ENCODE measurements around the gene TBK1. TPM values are rescaled to one million over a fixed set of nuclear protein-coding genes. Genes with fewer than 3 reads are reported as not detected.
"Not testable (repeated sequence)": the region's sequence is repeated elsewhere in the genome, so short reads cannot be mapped to it uniquely, and the experiment has no call there.

Gene TBK1
- total and polyA plus RNA-seq, 10 donors, result 13.9 to 55.2 (median 34.9) TPM

- DNase-seq, result no peak
- no peaks in the 10 kb centered on the region for H3K9me3 ChIP-seq
- no peaks in the 10 kb centered on the region for H3K4me1 ChIP-seq
- 73 to 88% (median 84%) methylated on average over 10 of the region's 10 CpGs for WGBS, 5 donors
- no peaks in the 10 kb centered on the region for H3K27me3 ChIP-seq (replicated peaks in 1 of 7)
- H3K4me3 ChIP-seq, result no peak overlapping the region
- H3K36me3 ChIP-seq, result no peaks in the 10 kb centered on the region
- intact Hi-C loops (cut with DNase I; ENCODE audit: low total_unique reads), result no loop called here
- H3K27ac ChIP-seq, result no peak overlapping the region
- TF ChIP-seq POLR2A (IDR thresholded peaks at IDR 0.05), result no peak
- no peak for TF ChIP-seq CTCF (IDR thresholded peaks at IDR 0.05 in 8 of 11, conservative IDR thresholded peaks at IDR 0.05 in 3 of 11)
- no peak for TF ChIP-seq POLR2AphosphoS5 (IDR thresholded peaks at IDR 0.05)
Observed at GRCh38 chr12:64531665-64532334, 79.9 kb downstream of the TBK1 start.

- intact Hi-C loops (cut with DNase I; ENCODE audit: low total_unique reads), result no loop called here
- TF ChIP-seq CTCF (IDR thresholded peaks at IDR 0.05 in 8 of 11, conservative IDR thresholded peaks at IDR 0.05 in 3 of 11), result no peak
- no peak for TF ChIP-seq POLR2A (IDR thresholded peaks at IDR 0.05)
- no peak overlapping the region for H3K27ac ChIP-seq
- 91 to 97% (median 95%) methylated on average over 11 of the region's 11 CpGs for WGBS, 5 donors
- no peaks in the 10 kb centered on the region for H3K9me3 ChIP-seq
- no peak for DNase-seq
- no peak overlapping the region for H3K4me3 ChIP-seq
- no peaks in the 10 kb centered on the region for H3K27me3 ChIP-seq (replicated peaks in 1 of 7)
- no peaks in the 10 kb centered on the region for H3K4me1 ChIP-seq
- H3K36me3 ChIP-seq, result no peaks in the 10 kb centered on the region
Observed at GRCh38 chr12:64532734-64533351, 80.9 kb downstream of the TBK1 start.

DNA sequence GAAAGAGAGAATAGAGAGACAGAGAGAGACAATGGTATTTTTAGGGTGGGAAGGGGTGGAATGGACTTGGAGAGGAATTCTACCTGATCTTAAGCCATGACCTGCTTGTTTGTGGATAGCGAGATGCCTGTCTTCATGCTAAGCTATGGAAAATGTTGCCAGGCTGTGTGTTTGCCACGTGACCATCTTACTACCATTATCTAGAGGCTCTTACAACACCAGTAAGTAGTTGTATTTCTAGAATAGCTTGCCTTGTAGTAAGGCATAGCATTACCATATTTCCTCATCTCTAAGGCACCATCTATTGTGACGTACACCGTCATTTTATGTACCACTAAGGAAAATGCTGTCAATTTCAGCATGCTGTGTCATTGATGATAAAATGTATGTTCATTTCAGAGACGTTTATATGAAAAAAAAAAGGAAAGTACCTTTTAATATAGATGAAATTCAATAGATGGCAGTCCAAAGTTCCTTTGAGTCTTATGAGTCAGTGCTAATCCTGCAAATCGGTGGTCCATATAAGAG is 82.8 kb downstream of the TBK1 start:
- H3K27ac ChIP-seq, result no peak overlapping the region
- no peaks in the 10 kb centered on the region for H3K27me3 ChIP-seq (replicated peaks in 1 of 7)
- no peak for DNase-seq
- H3K4me1 ChIP-seq, result no peaks in the 10 kb centered on the region
- intact Hi-C loops (cut with DNase I; ENCODE audit: low total_unique reads), result no loop called here
- no peaks in the 10 kb centered on the region for H3K36me3 ChIP-seq
- WGBS, 5 donors, result 74 to 90% (median 80%) methylated on average over 6 of the region's 6 CpGs
- no peak overlapping the region for H3K4me3 ChIP-seq
- TF ChIP-seq POLR2A (IDR thresholded peaks at IDR 0.05) (no peak), POLR2AphosphoS5 (IDR thresholded peaks at IDR 0.05) (no peak), CTCF (IDR thresholded peaks at IDR 0.05 in 8 of 11, conservative IDR thresholded peaks at IDR 0.05 in 3 of 11) (no peak)
- no peaks in the 10 kb centered on the region for H3K9me3 ChIP-seq

GRCh38 chr12:64538121-64538520 is 86.2 kb downstream of the TBK1 start:
- Histone ChIP-seq H3K36me3 (no peaks in the 10 kb centered on the region), H3K27ac (no peak overlapping the region), H3K27me3 (replicated peaks in 1 of 7) (peaks cover 0 to 12% (median 0%) of the 10 kb centered on the region in 7 donors), H3K4me1 (no peaks in the 10 kb centered on the region), H3K4me3 (no peak overlapping the region), H3K9me3 (no peaks in the 10 kb centered on the region)
- TF ChIP-seq POLR2A (IDR thresholded peaks at IDR 0.05) (no peak), POLR2AphosphoS5 (IDR thresholded peaks at IDR 0.05) (no peak), CTCF (IDR thresholded peaks at IDR 0.05 in 8 of 11, conservative IDR thresholded peaks at IDR 0.05 in 3 of 11) (no peak)
- intact Hi-C loops (cut with DNase I; ENCODE audit: low total_unique reads), result no loop called here
- no peak for DNase-seq
- 64 to 85% (median 80%) methylated on average over 4 of the region's 4 CpGs for WGBS, 5 donors

GRCh38 chr12:64542409-64543047 is 90.6 kb downstream of the TBK1 start:
- DNase-seq; intact Hi-C loops (cut with DNase I; ENCODE audit: low total_unique reads); H3K36me3 ChIP-seq; H3K27ac ChIP-seq; H3K9me3 ChIP-seq; H3K4me1 ChIP-seq: not testable (repeated sequence)
- WGBS, 5 donors, result 80 to 92% (median 88%) methylated on average over 16 to 24 of the region's 24 CpGs
- Histone ChIP-seq H3K27me3 (replicated peaks in 1 of 7) (peaks cover 0 to 12% (median 0%) of the 10 kb centered on the region in 7 donors), H3K4me3 (peak overlapping the region in 1 of 8 donors; percentile 35)

All from spleen (tissue), 11 donors.